ENCODE results near the gene DCAF16. TPM values are rescaled to one million over a fixed set of nuclear protein-coding genes. Genes with fewer than 3 reads are reported as not detected.

Gene DCAF16
- total and polyA plus RNA-seq, 10 of the 15 experiments (the other 5 are each of a cell fraction or from before 2014, with no cell fraction given) = 5.8 to 48.6 (median 26.0) TPM

DNA sequence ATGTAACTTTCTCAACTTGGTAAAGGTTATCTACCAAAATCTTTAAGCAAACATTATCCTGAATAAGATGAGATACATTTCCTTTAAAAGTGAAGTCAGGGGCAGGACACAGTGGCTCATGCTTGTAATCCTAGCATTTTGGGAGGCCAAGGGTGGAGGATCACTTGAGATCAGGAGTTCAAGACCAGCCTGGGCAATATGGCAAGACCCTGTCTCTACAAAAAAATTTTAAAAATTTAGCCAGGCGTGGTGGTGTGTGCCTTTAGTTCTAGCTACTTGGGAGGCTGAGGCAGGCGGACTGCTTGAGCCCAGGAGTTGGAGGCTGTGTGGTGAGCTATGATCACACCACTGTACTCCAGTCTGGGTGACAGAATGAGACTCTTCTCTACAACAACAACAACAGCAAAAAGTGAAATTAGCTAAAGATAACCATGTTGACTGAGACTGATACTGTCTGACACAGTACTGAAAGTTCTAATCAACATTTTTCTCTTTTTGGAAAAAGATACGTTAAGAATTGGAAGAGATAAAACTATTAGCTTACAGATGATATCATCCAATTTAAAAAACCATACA, 4.9 kb downstream of the DCAF16 start:
- in situ Hi-C loops (cut with MboI) (loop anchor here (5.0 kb wide), 1 partner anchor 258 kb away; no protein-coding TSS in a partner anchor), intact Hi-C loops (cut with micrococcal nuclease; ENCODE audit: unreplicated experiment) (loop anchor here (5.0 kb wide), 2 partner anchors 43 to 138 kb away; no protein-coding TSS in a partner anchor)
- CTCF ChIA-PET = interaction anchor here (0.6 to 7.1 kb wide), 9 partner anchors 8 to 257 kb away, joined by 3 to 93 read pairs (median 6); no protein-coding TSS in a partner anchor
- Histone ChIP-seq H3K9me3 (replicated peaks; ENCODE audit: control insufficient read depth, insufficient read depth, low read length) (no peaks in the 10 kb centered on the region), H4K20me1 (ENCODE audit: control insufficient read depth, insufficient read depth) (peaks cover 4% of the 10 kb centered on the region; the same call in 1 of the 2 replicates), H2AFZ (ENCODE audit: control insufficient read depth, low read depth, low read length) (no peak overlapping the region), H3K4me1 (ENCODE audit: control insufficient read depth, insufficient read depth, low read length) (peaks cover 8% of the 10 kb centered on the region), H3K27me3 (replicated peaks in 1 of 2; ENCODE audit: control insufficient read depth in 2 of 2, insufficient read depth in 2 of 2, low read length in 1 of 2) (no peaks in the 10 kb centered on the region), H3K4me3 (peak overlapping the region; percentile 1; the same call in 1 of the 2 replicates), H3K4me2 (ENCODE audit: control insufficient read depth, insufficient read depth) (peak overlapping the region; percentile 48), H3K9ac (ENCODE audit: control insufficient read depth, insufficient read depth, low read length) (no peak overlapping the region), H3K36me3 (ENCODE audit: control insufficient read depth in 2 of 2, insufficient read depth in 2 of 2, low read length in 1 of 2) (peaks cover 9 to 24% of the 10 kb centered on the region in 2 experiments; a peak in 3 of 4 replicates), H3K27ac (ENCODE audit: control insufficient read depth, insufficient read depth) (peak overlapping the region; percentile 43; the same call in 1 of the 2 replicates), H3K79me2 (ENCODE audit: control insufficient read depth, insufficient read depth, low read length) (peaks cover 59% of the 10 kb centered on the region)
- no peak for TF ChIP-seq RAD51 (IDR thresholded peaks at IDR 0.05)
- no peak for TF ChIP-seq RCOR1 (conservative IDR thresholded peaks at IDR 0.05; ENCODE audit: low read depth, low read length)
- no peak for TF ChIP-seq TCF7 (IDR thresholded peaks at IDR 0.05; ENCODE audit: borderline replicate concordance)
- TF ChIP-seq GATAD2B (conservative IDR thresholded peaks at IDR 0.05; ENCODE audit: low read depth) = no peak
- no peak for TF ChIP-seq TBL1XR1 (IDR thresholded peaks at IDR 0.05; ENCODE audit: low read depth, low read length)
- no peak for TF ChIP-seq RBBP5 (conservative IDR thresholded peaks at IDR 0.05)
- TF ChIP-seq, protein P1, sequence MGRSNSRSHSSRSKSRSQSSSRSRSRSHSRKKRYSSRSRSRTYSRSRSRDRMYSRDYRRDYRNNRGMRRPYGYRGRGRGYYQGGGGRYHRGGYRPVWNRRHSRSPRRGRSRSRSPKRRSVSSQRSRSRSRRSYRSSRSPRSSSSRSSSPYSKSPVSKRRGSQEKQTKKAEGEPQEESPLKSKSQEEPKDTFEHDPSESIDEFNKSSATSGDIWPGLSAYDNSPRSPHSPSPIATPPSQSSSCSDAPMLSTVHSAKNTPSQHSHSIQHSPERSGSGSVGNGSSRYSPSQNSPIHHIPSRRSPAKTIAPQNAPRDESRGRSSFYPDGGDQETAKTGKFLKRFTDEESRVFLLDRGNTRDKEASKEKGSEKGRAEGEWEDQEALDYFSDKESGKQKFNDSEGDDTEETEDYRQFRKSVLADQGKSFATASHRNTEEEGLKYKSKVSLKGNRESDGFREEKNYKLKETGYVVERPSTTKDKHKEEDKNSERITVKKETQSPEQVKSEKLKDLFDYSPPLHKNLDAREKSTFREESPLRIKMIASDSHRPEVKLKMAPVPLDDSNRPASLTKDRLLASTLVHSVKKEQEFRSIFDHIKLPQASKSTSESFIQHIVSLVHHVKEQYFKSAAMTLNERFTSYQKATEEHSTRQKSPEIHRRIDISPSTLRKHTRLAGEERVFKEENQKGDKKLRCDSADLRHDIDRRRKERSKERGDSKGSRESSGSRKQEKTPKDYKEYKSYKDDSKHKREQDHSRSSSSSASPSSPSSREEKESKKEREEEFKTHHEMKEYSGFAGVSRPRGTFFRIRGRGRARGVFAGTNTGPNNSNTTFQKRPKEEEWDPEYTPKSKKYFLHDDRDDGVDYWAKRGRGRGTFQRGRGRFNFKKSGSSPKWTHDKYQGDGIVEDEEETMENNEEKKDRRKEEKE (IDR thresholded peaks at IDR 0.05) = no peak
- TF ChIP-seq IRF5 (IDR thresholded peaks at IDR 0.05; ENCODE audit: borderline replicate concordance) = no peak
- TF ChIP-seq BMI1 (IDR thresholded peaks at IDR 0.05; ENCODE audit: borderline replicate concordance) = no peak
- TF ChIP-seq, protein P2, sequence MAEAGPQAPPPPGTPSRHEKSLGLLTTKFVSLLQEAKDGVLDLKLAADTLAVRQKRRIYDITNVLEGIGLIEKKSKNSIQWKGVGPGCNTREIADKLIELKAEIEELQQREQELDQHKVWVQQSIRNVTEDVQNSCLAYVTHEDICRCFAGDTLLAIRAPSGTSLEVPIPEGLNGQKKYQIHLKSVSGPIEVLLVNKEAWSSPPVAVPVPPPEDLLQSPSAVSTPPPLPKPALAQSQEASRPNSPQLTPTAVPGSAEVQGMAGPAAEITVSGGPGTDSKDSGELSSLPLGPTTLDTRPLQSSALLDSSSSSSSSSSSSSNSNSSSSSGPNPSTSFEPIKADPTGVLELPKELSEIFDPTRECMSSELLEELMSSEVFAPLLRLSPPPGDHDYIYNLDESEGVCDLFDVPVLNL (IDR thresholded peaks at IDR 0.05; ENCODE audit: low read depth, low read length) = no peak
- no peak for TF ChIP-seq RB1 (IDR thresholded peaks at IDR 0.05; ENCODE audit: borderline replicate concordance)
- no peak for TF ChIP-seq RELA (IDR thresholded peaks at IDR 0.05; ENCODE audit: borderline replicate concordance, partially characterized antibody)
- TF ChIP-seq, protein P3, sequence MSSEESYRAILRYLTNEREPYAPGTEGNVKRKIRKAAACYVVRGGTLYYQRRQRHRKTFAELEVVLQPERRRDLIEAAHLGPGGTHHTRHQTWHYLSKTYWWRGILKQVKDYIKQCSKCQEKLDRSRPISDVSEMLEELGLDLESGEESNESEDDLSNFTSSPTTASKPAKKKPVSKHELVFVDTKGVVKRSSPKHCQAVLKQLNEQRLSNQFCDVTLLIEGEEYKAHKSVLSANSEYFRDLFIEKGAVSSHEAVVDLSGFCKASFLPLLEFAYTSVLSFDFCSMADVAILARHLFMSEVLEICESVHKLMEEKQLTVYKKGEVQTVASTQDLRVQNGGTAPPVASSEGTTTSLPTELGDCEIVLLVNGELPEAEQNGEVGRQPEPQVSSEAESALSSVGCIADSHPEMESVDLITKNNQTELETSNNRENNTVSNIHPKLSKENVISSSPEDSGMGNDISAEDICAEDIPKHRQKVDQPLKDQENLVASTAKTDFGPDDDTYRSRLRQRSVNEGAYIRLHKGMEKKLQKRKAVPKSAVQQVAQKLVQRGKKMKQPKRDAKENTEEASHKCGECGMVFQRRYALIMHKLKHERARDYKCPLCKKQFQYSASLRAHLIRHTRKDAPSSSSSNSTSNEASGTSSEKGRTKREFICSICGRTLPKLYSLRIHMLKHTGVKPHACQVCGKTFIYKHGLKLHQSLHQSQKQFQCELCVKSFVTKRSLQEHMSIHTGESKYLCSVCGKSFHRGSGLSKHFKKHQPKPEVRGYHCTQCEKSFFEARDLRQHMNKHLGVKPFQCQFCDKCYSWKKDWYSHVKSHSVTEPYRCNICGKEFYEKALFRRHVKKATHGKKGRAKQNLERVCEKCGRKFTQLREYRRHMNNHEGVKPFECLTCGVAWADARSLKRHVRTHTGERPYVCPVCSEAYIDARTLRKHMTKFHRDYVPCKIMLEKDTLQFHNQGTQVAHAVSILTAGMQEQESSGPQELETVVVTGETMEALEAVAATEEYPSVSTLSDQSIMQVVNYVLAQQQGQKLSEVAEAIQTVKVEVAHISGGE (CRISPR knock-in tag; IDR thresholded peaks at IDR 0.05) = no peak
- FAIRE-seq = peak; percentile 57
- ATAC-seq = 0 out of 3 replicates have a peak, but pooled peaks have one; percentile 3
- POLR2A ChIA-PET = interaction anchor here (0.6 to 1.0 kb wide), 2 partner anchors 10 to 215 kb away, joined by 3 to 6 read pairs; no protein-coding TSS in a partner anchor
- BruUV-seq (replicated peaks) = no TSS peak
- SMC1A ChIA-PET (ENCODE audit: uncharacterized antibody, unreplicated experiment) = interaction anchor here (0.7 to 7.6 kb wide), 6 partner anchors 11 to 258 kb away, joined by 3 to 68 read pairs (median 8); no protein-coding TSS in a partner anchor
- RAD21 ChIA-PET (ENCODE audit: unreplicated experiment) = interaction anchor here (2.2 to 6.8 kb wide), 2 partner anchors 11 to 257 kb away, joined by 14 to 63 read pairs; no protein-coding TSS in a partner anchor
- 67% methylated on average over 3 of the region's 3 CpGs for WGBS (ENCODE audit: insufficient coverage, insufficient replicate concordance, low lambda C conversion rate, missing lambda C conversion rate)
- no peak for DNase-seq (ENCODE audit: low read depth, low spot score)

Data from GM12878 (cell line).